GM18907 (cell line): ENCODE results near the gene HK1.

ENCODE experiments used
- ATAC-seq: cut with Tn5 transposase; IDR thresholded peaks from one replicate; pipeline ENCODE4 v1.9.1; 2021; ENCODE audit warnings: mild to moderate bottlenecking, moderate library complexity; ENCODE audit not compliant: unreplicated experiment

The HK1 gene

GRCh38 chr10:69367469-69367868, 89.2 kb downstream of the HK1 start:
- ATAC-seq: no peak

DNA sequence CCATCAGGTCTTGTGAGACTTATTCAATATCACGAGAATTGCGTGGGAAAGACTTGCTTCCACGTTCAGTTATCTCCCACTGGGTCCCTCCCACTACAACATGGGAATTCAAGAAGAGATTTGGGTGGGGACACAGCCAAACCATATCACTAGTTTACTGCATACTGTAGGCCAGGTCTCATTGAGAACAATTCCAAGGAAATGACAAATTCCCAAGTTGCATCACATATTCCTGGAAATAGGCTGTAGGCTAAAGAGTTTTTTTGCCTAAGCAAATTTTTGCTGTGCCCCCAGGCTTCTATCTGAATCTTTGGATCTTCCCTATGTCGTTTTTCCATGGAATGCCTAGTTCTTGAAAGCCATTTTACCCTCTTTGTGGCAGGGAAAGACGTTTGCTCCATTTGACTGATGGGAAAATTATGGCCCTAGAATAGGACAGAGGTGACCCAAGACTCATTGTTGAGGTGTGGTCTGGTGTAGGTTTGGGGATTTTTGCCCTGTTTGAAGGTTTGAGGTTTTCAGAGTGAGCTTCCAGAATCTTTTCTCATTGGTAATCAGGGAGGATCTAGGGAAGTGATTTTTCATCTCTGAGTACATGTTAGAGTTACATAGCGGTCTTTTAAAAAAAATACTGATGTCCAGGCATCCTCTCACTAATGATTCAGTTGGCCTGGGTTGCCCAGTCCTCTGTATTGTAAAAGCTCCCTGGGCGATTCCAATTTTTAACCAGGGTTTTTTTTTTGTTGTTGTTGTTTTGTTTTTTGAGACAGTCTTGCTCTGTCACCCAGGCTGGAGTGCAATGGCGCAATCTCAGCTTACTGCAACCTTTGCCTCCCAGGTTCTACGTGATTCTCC, 94.1 kb downstream of the HK1 start:
- no peak for ATAC-seq

DNA sequence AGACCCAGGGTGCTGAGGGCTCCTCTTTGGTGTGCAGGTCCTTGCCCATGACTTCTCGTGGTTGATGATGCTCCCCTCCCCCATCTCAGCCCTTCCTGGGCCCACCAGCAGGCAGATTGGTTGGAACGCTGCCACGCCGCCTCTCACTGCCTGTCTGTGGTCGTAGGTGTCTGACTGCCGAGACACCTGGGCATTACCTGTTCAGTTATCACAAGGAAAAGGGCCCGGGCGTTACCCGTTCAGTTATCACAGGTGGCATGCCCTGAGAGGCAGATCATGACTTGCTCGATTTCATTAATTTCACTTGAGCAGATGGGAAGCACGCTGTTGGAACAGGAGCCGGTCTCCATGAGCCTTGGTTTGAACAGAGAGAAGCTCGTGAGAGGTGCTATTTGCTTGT, 95.9 kb downstream of the HK1 start:
- ATAC-seq: no peak

DNA sequence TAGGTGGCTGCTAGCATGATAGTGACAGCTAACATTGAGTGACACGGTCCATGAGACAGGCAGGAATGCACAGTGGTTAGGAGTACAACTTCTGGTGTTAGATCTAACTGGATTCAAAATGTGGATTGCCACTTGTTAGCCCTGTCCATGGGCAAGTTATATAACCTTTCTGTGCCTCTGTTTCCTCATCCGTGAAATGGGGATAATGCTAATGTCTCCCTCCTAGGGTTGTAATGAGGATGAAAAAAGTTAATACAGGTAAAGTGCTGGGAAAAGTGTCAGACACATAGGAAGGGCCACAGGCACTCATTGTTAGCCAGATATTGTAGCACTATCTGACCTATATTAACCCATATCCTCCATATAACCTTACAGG, 96.6 kb downstream of the HK1 start:
- ATAC-seq: no peak

DNA sequence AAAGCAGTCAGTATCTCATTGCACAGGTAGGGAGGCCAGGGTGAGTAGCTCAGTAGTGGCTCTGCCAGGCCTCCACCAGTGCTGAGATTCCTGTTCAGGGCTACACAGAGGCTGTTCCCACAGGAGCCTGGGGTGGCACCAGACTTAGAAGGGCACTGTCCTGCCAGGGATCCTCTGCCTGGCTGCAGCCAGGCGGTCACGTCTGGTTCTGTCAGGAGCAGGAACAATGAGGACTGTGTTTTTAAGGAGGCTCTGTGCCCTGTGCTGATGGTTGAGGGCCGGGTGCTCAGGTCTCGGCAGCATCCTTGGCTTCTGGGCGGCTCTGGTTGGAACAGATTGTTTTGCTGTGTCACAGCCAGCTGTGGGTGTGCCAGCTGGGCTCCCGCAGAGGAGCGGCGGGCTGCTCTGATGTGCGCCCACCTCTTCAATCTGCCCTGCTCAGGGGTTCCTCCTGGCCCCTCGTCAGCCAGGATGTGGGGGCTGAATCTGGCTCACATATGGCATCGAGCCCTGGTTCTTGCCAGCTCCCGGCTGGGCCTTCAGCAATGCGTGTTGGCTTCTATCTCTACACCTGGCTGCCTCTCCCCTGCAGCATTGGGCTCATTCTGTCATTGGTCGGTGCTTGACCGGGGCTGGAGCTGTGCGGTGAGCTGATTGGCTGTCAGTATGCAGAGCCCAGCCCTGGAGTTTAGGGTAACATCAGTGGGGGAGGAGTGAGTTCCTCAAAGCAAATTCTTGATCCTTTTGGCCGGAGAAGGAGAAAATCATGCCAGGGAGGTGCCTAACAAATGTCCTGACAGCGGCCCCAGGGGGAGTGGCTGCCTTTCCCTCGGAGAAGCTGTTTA, 97.2 kb downstream of the HK1 start:
- ATAC-seq: no peak

DNA sequence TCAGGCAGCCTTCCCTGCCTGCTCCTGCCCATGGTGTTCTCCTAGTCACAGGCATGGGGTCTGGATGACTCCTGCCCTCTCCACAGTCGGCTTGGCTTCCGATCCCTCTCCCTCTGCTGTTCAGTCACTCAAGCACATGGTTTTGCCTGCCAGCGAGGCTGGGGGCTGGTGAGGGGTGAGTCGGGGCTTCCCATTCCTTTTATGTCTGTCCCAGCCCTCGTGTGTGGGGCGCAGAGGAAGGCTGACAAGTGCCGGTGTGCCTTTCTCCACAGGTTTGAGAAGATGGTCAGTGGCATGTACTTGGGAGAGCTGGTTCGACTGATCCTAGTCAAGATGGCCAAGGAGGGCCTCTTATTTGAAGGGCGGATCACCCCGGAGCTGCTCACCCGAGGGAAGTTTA, 98.4 kb downstream of the HK1 start:
- ATAC-seq: no peak

DNA sequence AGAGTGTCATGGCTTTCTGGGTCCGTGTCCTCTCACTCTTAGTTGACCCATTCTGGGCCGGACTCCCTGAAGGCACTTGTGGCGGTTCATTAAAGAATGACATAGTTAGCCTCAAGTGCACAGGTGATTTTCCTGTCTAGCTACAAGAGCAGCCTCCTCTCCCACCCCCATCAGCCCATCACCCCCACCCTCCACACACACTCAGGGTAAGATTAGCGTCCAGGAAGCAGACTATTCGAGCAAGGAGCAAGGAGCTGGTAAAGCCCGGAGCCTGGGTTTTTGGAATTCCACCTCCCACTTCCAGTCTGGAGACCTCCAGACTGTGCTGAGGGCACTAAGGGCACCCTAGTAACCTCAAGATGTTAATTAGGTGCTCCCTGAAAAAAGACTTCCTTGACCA, 98.9 kb downstream of the HK1 start:
- ATAC-seq: no peak

GRCh38 chr10:69377933-69378332, 99.6 kb downstream of the HK1 start:
- no peak for ATAC-seq

GRCh38 chr10:69379800-69380199, 101.5 kb downstream of the HK1 start:
- ATAC-seq: no peak

- no peak for ATAC-seq
Observed at GRCh38 chr10:69382382-69383117, 104.3 kb downstream of the HK1 start.

DNA sequence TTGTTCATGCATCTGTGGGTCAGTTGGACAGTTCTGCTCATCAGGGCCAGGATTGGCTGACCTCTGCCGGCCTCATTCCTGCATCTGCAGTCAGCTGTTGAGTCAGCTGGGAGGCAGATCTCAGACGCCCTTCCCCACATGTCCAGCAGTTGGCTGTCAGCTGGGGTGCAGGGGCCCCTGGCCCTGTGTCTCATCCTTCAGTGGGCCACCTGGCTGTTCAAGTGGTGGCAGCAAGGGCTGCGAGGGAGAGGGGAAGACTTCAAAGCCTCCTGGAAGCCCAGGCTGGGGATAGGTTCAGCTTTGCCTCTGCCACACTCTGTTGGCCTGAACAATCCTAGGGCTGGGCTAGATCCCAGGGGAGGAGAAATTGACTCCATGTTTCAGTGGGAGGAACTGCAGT, 105.3 kb downstream of the HK1 start:
- no peak for ATAC-seq

DNA sequence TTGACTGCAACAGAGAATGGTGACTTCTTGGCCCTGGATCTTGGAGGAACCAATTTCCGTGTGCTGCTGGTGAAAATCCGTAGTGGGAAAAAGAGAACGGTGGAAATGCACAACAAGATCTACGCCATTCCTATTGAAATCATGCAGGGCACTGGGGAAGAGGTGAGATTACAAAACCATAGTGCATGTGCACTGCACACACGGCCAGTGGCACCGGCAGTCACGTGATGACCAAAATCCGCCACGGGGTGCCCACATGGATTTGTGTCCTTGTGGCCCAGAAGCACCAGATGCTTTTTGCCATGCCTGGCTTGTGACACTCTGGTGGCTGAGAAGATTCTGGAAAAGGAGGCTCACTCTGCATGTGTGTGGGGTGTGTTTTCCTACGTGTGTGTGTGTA, 106.0 kb downstream of the HK1 start:
- ATAC-seq: no peak

DNA sequence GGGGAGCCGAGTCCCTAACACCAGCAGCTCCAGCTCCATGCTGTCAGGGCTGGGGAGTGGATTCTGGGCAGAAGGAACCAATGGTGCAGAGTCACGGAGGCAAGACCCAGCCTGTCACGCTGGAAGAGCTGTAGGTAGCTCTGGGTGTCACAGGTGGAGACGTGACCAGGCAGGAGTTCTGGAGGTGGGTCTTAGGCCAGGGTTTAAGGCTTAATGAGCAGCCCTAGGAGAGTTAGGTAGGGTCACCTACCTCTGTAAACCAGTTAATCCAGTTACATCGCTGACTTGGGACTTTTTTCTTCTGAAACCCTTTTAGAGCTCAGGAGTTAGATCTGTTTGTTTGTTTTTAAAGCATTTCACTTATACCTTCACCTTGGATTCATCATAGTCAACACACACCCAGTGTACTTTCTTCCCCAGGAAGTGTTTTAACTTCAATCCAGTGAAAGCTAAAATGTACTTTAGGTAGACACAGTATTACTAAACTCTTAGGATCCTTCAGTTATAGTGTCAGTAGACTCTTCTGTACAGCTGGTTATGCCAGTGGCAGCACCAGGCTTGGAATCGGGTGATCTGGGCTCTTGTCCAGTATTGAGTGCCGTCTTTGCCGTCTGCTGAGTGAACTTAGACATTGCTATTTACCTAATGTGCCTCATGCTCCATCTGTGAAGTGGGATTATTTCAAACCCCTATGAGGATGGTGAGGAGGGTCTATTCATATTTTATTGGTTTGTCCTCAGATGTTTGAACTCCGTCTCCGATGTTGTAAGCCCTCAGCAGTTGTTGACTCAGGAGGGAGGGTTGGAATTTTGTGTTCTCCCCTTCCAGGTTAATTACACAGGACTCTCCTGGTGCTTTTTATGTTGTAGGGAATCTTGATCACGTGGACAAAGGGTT, 107.4 kb downstream of the HK1 start:
- ATAC-seq: no peak

DNA sequence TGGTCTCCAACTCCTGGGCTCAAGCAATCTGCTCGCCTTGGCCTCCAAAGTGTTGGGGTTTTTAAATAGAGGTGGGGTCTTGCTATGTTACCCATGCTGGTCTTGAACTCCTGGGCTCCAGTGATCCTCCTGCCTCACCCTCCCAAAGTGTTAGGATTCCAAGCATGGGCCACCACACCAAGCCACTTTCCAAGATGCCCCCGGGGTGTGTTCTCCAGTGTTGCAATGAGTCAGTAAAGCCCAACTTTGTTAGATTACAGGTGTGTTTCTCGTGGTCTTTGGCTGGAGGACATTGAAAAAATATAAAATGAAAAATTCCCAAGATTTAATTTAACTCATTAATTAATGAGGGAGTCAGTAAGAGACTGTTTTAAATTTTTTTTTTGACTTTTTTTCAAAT, 109.2 kb downstream of the HK1 start:
- ATAC-seq: no peak

DNA sequence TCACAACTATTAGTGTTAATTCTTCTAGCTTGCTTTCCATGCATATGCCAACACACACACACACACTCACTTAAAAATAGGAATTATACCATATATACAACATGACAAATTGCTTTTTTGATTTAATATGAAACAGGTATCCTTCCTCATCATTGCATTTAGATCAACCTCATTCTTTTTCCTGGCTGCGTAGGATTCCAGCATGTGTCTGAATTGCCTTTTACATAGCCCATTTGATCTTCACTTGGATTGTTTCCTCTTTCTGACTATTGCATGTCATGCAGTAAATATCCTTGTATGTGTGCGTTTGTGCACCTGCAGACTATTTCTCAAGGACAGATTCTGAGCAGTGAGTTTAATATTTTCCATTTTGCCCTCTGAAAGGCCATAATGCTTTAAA, 110.2 kb downstream of the HK1 start:
- no peak for ATAC-seq

GRCh38 chr10:69389827-69390490, 111.7 kb downstream of the HK1 start:
- ATAC-seq: no peak

DNA sequence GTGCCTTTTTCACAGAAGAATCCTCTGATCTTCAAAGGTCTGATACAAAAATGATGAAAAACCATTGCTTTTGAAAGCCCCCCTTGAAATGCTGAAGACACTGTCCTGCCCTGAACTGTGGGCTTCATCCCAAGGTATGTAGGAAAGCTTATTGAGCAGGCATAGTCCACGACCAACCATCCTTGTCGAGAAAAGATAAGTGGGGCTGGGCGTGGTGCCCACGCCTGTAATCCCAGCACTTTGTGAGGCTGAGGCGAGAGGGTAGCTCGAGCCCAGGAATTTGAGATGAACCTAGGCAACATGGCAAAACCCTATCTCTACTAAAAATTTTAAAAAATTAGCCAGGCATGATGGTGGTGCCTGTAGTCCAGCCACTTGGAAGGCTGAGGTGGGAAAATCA, 112.9 kb downstream of the HK1 start:
- ATAC-seq: no peak

DNA sequence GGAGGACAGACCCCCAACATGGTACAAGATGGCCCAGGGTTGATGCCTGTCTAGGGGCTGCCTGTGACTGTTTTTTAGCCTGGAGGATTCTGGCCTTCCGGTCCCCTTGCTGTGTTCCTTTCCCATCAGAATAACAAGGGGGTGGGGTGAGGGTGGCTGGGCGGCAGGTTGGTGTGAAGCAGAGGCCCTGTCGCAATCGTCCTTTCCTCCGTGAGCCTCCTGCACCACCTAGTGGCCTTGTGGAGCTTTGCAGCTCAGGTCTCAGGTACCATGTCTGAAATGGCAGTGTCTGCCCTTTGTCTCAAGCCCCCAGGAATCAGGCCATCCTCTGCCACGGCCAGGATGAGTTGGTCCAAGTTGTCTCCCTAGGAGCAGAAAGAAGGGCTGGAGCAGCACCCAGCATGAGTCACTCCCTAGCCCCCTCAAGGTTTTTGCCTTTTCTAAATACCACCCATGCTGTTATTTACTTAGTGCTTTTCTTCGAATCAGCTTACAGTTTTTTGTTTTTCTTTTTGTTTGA, 114.2 kb downstream of the HK1 start:
- ATAC-seq: peak; percentile 83

DNA sequence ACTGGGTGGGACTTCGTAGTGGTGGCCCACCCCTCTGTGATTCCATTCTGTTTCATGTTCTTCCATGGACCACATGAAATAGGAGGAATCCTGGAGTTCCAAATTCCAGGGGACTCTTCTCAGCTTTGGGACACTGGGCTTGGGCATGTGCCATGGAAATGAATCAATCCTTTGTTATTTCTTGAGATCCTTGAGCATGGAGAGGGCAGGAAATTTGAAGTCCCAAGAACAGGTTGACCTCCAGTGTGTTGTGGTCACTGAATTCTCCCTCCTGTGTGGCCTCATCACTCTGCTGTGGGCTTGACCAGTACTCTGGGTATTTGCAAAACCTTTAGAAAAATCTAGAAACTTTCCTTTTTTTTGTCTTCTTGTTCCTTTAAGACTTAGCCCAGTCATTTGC, 115.7 kb downstream of the HK1 start:
- no peak for ATAC-seq

DNA sequence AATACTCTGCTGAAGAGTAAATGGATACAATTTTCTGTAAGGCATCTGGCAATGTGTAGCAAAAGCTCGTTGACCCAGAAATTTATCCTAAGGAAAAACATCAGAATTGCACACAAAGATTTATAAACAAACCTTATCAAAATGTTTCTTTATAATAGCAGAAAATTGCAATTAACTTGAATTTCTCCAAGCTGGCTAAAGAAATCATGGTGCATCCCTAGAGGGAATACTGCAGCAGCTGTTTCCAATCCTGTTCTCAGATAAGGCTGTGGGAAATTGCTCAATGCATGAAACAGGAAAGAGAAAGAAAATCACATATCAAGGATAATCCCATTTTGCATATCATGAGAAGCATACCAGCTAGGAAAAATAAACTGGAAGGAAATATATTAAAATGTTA, 119.7 kb downstream of the HK1 start:
- ATAC-seq: no peak
